ENCODE measurements around the gene LUC7L3. TPM values are rescaled to one million over a fixed set of nuclear protein-coding genes. Genes with fewer than 3 reads are reported as not detected.

The LUC7L3 gene
- total and polyA plus RNA-seq, 2 donors (not counting 3 experiments of a cell fraction or from before 2014, with no cell fraction given) = 70.9 to 113 TPM

GRCh38 chr17:50764734-50765149 lies 45.3 kb downstream of the LUC7L3 start:
- Histone ChIP-seq H3K9ac (replicated peaks; ENCODE audit: extremely low read depth, insufficient read depth, low read length) (no peak overlapping the region), H3K36me3 (ENCODE audit: control insufficient read depth in 2 of 2, extremely low read depth in 1 of 2, insufficient read depth in 2 of 2, low read length in 2 of 2) (no peaks in the 10 kb centered on the region), H3K4me1 (ENCODE audit: control insufficient read depth, extremely low read depth, insufficient read depth, low read length) (no peaks in the 10 kb centered on the region), H3K79me2 (ENCODE audit: control insufficient read depth, insufficient read depth, low read length) (no peaks in the 10 kb centered on the region), H3K27me3 (ENCODE audit: control insufficient read depth in 2 of 2, insufficient read depth in 2 of 2, low read length in 2 of 2) (peaks cover 7 to 9% of the 10 kb centered on the region in 2 experiments), H3K9me3 (replicated peaks; ENCODE audit: control insufficient read depth, insufficient read depth, low read length) (no peaks in the 10 kb centered on the region), H3K4me3 (replicated peaks in 1 of 3; ENCODE audit: insufficient read depth in 1 of 3, low read depth in 1 of 3, low read length in 3 of 3) (no peak overlapping the region), H2AFZ (ENCODE audit: low read depth, low read length) (no peak overlapping the region), H3K27ac (ENCODE audit: insufficient read depth, low read depth, low read length) (no peak overlapping the region), H4K20me1 (replicated peaks; ENCODE audit: control insufficient read depth, extremely low read depth, insufficient read depth, low read length) (no peaks in the 10 kb centered on the region), H3K4me2 (ENCODE audit: insufficient read depth, low read length) (no peak overlapping the region), H3K9me1 (replicated peaks; ENCODE audit: control insufficient read depth, extremely low read depth, insufficient read depth, low read length) (no peaks in the 10 kb centered on the region)
- POLR2A ChIA-PET = no interaction called here
- CTCF ChIA-PET = interaction anchor here (4.2 kb wide), 1 partner anchor 19 kb away, joined by 30 read pairs; no protein-coding TSS in a partner anchor
- FAIRE-seq (no peak), DNase-seq (ENCODE audit: low read depth, low spot score) (no peak)
- no TSS peak for BruUV-seq (replicated peaks)
- dilution Hi-C loops (cut with MboI; ENCODE audit: extremely low pct_ligation_motif_present, low sequenced_read_pairs) (no loop called here), intact Hi-C loops (cut with micrococcal nuclease) (no loop called here)
- no peak for TF ChIP-seq EZH2 (IDR thresholded peaks at IDR 0.05; ENCODE audit: borderline replicate concordance, low read depth, low read length, severe bottlenecking)
- no peak for TF ChIP-seq MYC (IDR thresholded peaks at IDR 0.05; ENCODE audit: low read depth, low read length)

- H3K4me3 ChIP-seq (replicated peaks in 1 of 3; ENCODE audit: insufficient read depth in 1 of 3, low read depth in 1 of 3, low read length in 3 of 3) = no peak overlapping the region
- dilution Hi-C loops (cut with MboI; ENCODE audit: extremely low pct_ligation_motif_present, low sequenced_read_pairs) (no loop called here), intact Hi-C loops (cut with micrococcal nuclease) (no loop called here)
- FAIRE-seq = no peak
- H3K36me3 ChIP-seq (ENCODE audit: control insufficient read depth in 2 of 2, extremely low read depth in 1 of 2, insufficient read depth in 2 of 2, low read length in 2 of 2) = no peaks in the 10 kb centered on the region
- H3K27ac ChIP-seq (ENCODE audit: insufficient read depth, low read depth, low read length) = no peak overlapping the region
- H3K9me1 ChIP-seq (replicated peaks; ENCODE audit: control insufficient read depth, extremely low read depth, insufficient read depth, low read length) = no peaks in the 10 kb centered on the region
- no peak overlapping the region for H3K4me2 ChIP-seq (ENCODE audit: insufficient read depth, low read length)
- H3K27me3 ChIP-seq (ENCODE audit: control insufficient read depth in 2 of 2, insufficient read depth in 2 of 2, low read length in 2 of 2) = peaks cover 7 to 9% of the 10 kb centered on the region in 2 experiments
- no peaks in the 10 kb centered on the region for H3K9me3 ChIP-seq (replicated peaks; ENCODE audit: control insufficient read depth, insufficient read depth, low read length)
- TF ChIP-seq GATA2 (IDR thresholded peaks at IDR 0.05; ENCODE audit: insufficient read depth, insufficient read length, low read depth, low read length) = no peak
- TF ChIP-seq EZH2 (IDR thresholded peaks at IDR 0.05; ENCODE audit: borderline replicate concordance, low read depth, low read length, severe bottlenecking) = no peak
- TF ChIP-seq FOS (IDR thresholded peaks at IDR 0.05; ENCODE audit: borderline replicate concordance, insufficient read depth, low read length) = no peak
- no peak for TF ChIP-seq MAX (IDR thresholded peaks at IDR 0.05; ENCODE audit: insufficient read depth, insufficient read length)
- no peak for TF ChIP-seq POLR2AphosphoS5 (IDR thresholded peaks at IDR 0.05; ENCODE audit: insufficient read depth, low read depth, low read length)
- no peak for TF ChIP-seq CTCF (IDR thresholded peaks at IDR 0.05; ENCODE audit: extremely low read depth in 1 of 2, insufficient read depth in 1 of 2, low read depth in 1 of 2, low read length in 2 of 2)
- no peak for TF ChIP-seq POLR2A (IDR thresholded peaks at IDR 0.05; ENCODE audit: low read depth, low read length)
- TF ChIP-seq JUN (IDR thresholded peaks at IDR 0.05; ENCODE audit: borderline replicate concordance, insufficient read depth, insufficient read length, low read depth) = no peak
- TF ChIP-seq MYC (IDR thresholded peaks at IDR 0.05; ENCODE audit: low read depth, low read length) = no peak
- no peak overlapping the region for H3K9ac ChIP-seq (replicated peaks; ENCODE audit: extremely low read depth, insufficient read depth, low read length)
- ChIA-PET POLR2A (interaction anchor here (0.6 kb wide), 1 partner anchor 101 kb away, joined by 3 read pairs; the partner anchor contains the start of gene TOB1), CTCF (interaction anchor here (4.2 kb wide), 1 partner anchor 18 kb away, joined by 30 read pairs; no protein-coding TSS in a partner anchor)
- BruUV-seq (replicated peaks) = no TSS peak
- no peaks in the 10 kb centered on the region for H4K20me1 ChIP-seq (replicated peaks; ENCODE audit: control insufficient read depth, extremely low read depth, insufficient read depth, low read length)
- no peaks in the 10 kb centered on the region for H3K79me2 ChIP-seq (ENCODE audit: control insufficient read depth, insufficient read depth, low read length)
- no peaks in the 10 kb centered on the region for H3K4me1 ChIP-seq (ENCODE audit: control insufficient read depth, extremely low read depth, insufficient read depth, low read length)
- peak overlapping the region; percentile 26 for H2AFZ ChIP-seq (ENCODE audit: low read depth, low read length)
- DNase-seq (ENCODE audit: low read depth, low spot score) = peak; percentile 27
Measured at GRCh38 chr17:50765454-50766221, 46.2 kb downstream of the LUC7L3 start.
